Activated CD8-positive, alpha-beta memory T cell treated with anti-CD3 and anti-CD28 coated beads, Interleukin-2, amount 50 U/mL, for 4 hours (primary cell): ENCODE data around the gene SUMF2.
"Not testable (repeated sequence)": the region's sequence is repeated elsewhere in the genome, so short reads cannot be mapped to it uniquely, and the experiment has no call there.

ENCODE experiments used
- DNase-seq: peaks from one replicate; pipeline ENCODE4 v3.0.0-alpha.2; 2020

SUMF2 gene

GRCh38 chr7:56107954-56108258 lies 43.8 kb downstream of the SUMF2 start:
- DNase-seq, result no peak

GRCh38 chr7:56110611-56111010 lies 46.5 kb downstream of the SUMF2 start:
- DNase-seq, result no peak

GRCh38 chr7:56112244-56112643 lies 48.2 kb downstream of the SUMF2 start:
- not testable (repeated sequence) for DNase-seq

DNA sequence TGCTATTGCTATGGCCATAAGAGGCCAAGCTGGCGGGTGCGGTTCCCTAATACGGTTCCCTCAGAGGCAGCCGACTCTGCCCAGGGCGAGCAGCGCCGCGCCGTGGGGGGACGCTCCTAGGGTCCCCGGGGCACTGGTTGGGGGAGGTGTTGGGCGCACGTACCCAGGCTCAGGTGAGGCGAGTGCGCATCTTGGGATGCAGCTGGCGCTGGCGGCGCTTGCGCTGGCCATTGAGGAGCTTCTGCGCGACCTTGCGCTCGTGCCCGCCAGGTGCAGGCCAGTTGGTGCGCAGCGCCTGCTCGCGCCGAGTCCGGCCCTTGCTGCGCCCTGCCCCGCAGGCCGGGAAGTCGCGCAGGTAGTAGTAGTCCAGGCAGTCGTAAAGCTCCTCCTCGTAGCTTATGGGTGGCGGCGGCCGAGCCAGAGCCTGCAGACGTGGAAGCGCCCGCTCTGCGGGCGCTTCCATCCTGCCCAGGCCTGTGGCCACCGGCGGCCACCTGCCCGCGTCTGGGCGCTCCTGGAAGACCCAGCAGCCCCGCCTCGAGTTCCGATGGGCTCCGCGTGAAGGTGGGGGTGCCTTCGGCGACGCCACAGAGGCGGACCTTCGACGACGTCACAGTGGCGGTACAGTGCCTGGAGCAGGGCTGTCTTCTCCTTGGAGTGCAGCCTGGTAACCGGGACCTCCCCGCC lies 51.9 kb downstream of the SUMF2 start, which contains the start of gene NUPR2:
TSS of gene NUPR2 (minus strand) at position 566 of the 687 bp plus-strand sequence. CDS start at position 463, 103 bp downstream.
- DNase-seq, result no peak

DNA sequence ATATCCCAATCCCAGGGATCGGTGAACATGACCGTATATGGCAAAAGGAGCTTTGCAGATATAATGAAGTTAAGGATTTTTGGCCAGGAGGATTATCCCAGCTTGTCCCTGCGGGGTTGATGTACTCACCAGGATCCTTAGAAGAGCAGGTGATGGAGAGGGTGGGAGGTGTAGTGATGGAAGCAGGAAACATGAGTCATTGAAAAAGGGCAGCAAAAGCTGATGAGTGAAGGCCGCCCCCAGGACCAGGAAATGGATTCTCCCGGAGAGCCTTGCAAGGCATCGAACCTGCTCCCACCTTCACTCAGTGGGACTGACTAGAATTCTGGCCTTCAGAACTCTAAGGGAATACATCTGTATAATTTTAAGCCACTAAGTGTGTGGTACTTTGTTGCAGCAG lies 57.4 kb downstream of the SUMF2 start:
- no peak for DNase-seq

GRCh38 chr7:56124981-56125380 lies 60.9 kb downstream of the SUMF2 start:
- no peak for DNase-seq

DNA sequence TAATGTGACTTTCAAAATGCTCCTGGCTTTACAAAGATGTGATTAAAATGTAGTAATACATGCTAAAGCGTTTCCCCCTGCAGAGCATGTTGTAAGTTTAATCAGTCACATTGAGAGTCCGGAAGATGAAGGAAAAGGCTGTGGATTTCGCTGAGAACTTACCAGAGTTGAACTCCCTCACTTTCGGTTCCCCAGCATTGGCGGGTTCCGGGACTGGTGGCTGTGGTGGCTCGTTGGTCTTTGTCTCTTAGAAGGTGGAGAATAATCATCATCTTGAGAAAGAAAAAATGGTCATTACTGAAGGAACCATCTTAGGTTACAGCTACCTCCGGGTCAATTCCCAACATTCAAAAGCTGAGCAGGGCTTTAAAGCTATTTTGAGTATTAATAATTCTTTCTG lies 61.7 kb downstream of the SUMF2 start:
- DNase-seq, result no peak

- DNase-seq, result no peak
Observed at GRCh38 chr7:56127241-56127975, 63.3 kb downstream of the SUMF2 start.
